H9 (cell line): ENCODE results near the gene NPHP4. TPM values are rescaled to one million over a fixed set of nuclear protein-coding genes. Genes with fewer than 3 reads are reported as not detected.

Source experiments
- DNase-seq: peaks from one replicate; pipeline ENCODE4 v3.0.0-alpha.2; 2017
- H2AFZ ChIP-seq: one replicate; pipeline ENCODE4 v1.6.1; 2013; ENCODE audit warnings: mild to moderate bottlenecking, low read length, control low read depth, moderate library complexity
- H2AK5ac ChIP-seq: 2 replicates; pipeline ENCODE4 v1.6.1; 2013; ENCODE audit warnings: low read length, control low read depth, mixed read lengths; ENCODE audit not compliant: insufficient read length
- H2BK120ac ChIP-seq: one replicate; pipeline ENCODE4 v1.6.1; 2013; ENCODE audit warnings: low read depth, mild to moderate bottlenecking, low read length, control low read depth, inconsistent platforms; ENCODE audit not compliant: poor library complexity, severe bottlenecking
- H2BK12ac ChIP-seq: 2 replicates; pipeline ENCODE4 v1.6.1; 2013; ENCODE audit warnings: low read length, control low read depth, mixed read lengths, low read depth; ENCODE audit not compliant: insufficient read length
- H2BK15ac ChIP-seq: 2 replicates; pipeline ENCODE4 v1.6.1; 2013; ENCODE audit warnings: low read depth, low read length, control low read depth
- H2BK20ac ChIP-seq: one replicate; pipeline ENCODE4 v1.6.1; 2013; ENCODE audit warnings: low read depth, mild to moderate bottlenecking, low read length, control low read depth, inconsistent platforms; ENCODE audit not compliant: poor library complexity, severe bottlenecking
- H2BK5ac ChIP-seq: 2 replicates; pipeline ENCODE4 v1.6.1; 2013; ENCODE audit warnings: low read length, control low read depth, mixed read lengths; ENCODE audit not compliant: insufficient read length
- H3K14ac ChIP-seq: 2 replicates; pipeline ENCODE4 v1.6.1; 2013; ENCODE audit warnings: low read length, control low read depth; ENCODE audit not compliant: insufficient read depth
- H3K18ac ChIP-seq: 2 replicates; pipeline ENCODE4 v1.6.1; 2013; ENCODE audit warnings: low read depth, mild to moderate bottlenecking, mixed read lengths, low read length, control low read depth; ENCODE audit not compliant: insufficient read length
- H3K23ac ChIP-seq: 2 replicates; pipeline ENCODE4 v1.6.1; 2013; ENCODE audit warnings: low read length, control low read depth, mixed read lengths, low read depth; ENCODE audit not compliant: insufficient read length
- H3K23me2 ChIP-seq: 2 replicates; pipeline ENCODE4 v1.6.1; 2013; ENCODE audit warnings: low read depth, mild to moderate bottlenecking, mixed read lengths, low read length, control low read depth; ENCODE audit not compliant: insufficient read length, poor library complexity, severe bottlenecking
- H3K27ac ChIP-seq: 2 replicates; pipeline ENCODE4 v1.5.1; 2013; ENCODE audit warnings: low read length, control low read depth, mixed read lengths, low read depth; ENCODE audit not compliant: insufficient read length
- H3K27me3 ChIP-seq: 2 replicates; pipeline ENCODE4 v1.6.1; 2013; ENCODE audit warnings: low read length, control low read depth, inconsistent platforms; ENCODE audit not compliant: insufficient read depth
- H3K4ac ChIP-seq: 2 replicates; pipeline ENCODE4 v1.6.1; 2013; ENCODE audit warnings: low read depth, mild to moderate bottlenecking, control low read depth, inconsistent platforms, low read length, moderate library complexity
- H3K4me1 ChIP-seq: 2 replicates; pipeline ENCODE4 v1.6.1; 2013; ENCODE audit warnings: low read length, control low read depth, inconsistent platforms; ENCODE audit not compliant: insufficient read depth
- H3K4me2 ChIP-seq: 2 replicates; pipeline ENCODE4 v1.6.1; 2013; ENCODE audit warnings: low read length, control low read depth, mixed read lengths; ENCODE audit not compliant: insufficient read length, insufficient read depth
- H3K56ac ChIP-seq: 2 replicates; pipeline ENCODE4 v1.6.1; 2013; ENCODE audit warnings: low read depth, mild to moderate bottlenecking, mixed read lengths, low read length, control low read depth; ENCODE audit not compliant: insufficient read length
- H3K79me1 ChIP-seq: 2 replicates; pipeline ENCODE4 v1.6.1; 2013; ENCODE audit warnings: low read depth, mild to moderate bottlenecking, moderate library complexity, low read length, control low read depth, inconsistent platforms; ENCODE audit not compliant: insufficient read depth, poor library complexity, severe bottlenecking
- H3K79me2 ChIP-seq: 2 replicates; pipeline ENCODE4 v1.6.1; 2013; ENCODE audit warnings: low read length, control low read depth, inconsistent platforms; ENCODE audit not compliant: insufficient read depth
- H3K9ac ChIP-seq: 2 replicates; pipeline ENCODE4 v1.6.1; 2013; ENCODE audit warnings: low read length, control low read depth, mixed read lengths; ENCODE audit not compliant: insufficient read length; ENCODE audit errors: extremely low read depth
- H3K9me3 ChIP-seq: one replicate; pipeline ENCODE4 v1.6.1; 2013; ENCODE audit warnings: low read depth, low read length, inconsistent platforms; ENCODE audit not compliant: control insufficient read depth
- H3T11ph ChIP-seq: one replicate; pipeline ENCODE4 v1.6.1; 2013; ENCODE audit warnings: mild to moderate bottlenecking, low read length, control low read depth, inconsistent platforms
- H4K20me1 ChIP-seq: one replicate; pipeline ENCODE4 v1.6.1; 2013; ENCODE audit not compliant: control insufficient read depth, insufficient read length, insufficient read depth
- H4K5ac ChIP-seq: 2 replicates; pipeline ENCODE4 v1.6.1; 2013; ENCODE audit warnings: low read depth, mild to moderate bottlenecking, mixed read lengths, low read length, control low read depth; ENCODE audit not compliant: insufficient read length
- H4K8ac ChIP-seq: replicated peaks from 2 replicates; pipeline ENCODE4 v1.6.1; 2013; ENCODE audit warnings: low read length, control low read depth, mixed read lengths, low read depth; ENCODE audit not compliant: insufficient read length
- H4K91ac ChIP-seq: 2 replicates; pipeline ENCODE4 v1.6.1; 2013; ENCODE audit warnings: low read depth, mild to moderate bottlenecking, moderate library complexity, mixed read lengths, low read length, control low read depth; ENCODE audit not compliant: insufficient read length
- H3K27ac Mint-ChIP-seq, 3 experiments: 2 replicates in 2 of 3; 3 replicates in 1 of 3; pipeline ENCODE4 v1.8.0; 2020 to 2021; ENCODE audit warnings: mixed read lengths in 3 of 3, mild to moderate bottlenecking in 1 of 3, moderate library complexity in 1 of 3
- H3K27me3 Mint-ChIP-seq: 2 replicates; pipeline ENCODE4 v1.8.0; 2021; ENCODE audit warnings: low read depth, mild to moderate bottlenecking, moderate library complexity, mixed read lengths
- H3K36me3 Mint-ChIP-seq, 3 experiments: 2 replicates in 2 of 3; 3 replicates in 1 of 3; pipeline ENCODE4 v1.8.0; 2020 to 2021; ENCODE audit warnings: low read depth in 3 of 3, mixed read lengths in 3 of 3; ENCODE audit not compliant: insufficient read depth in 1 of 3
- H3K4me1 Mint-ChIP-seq, 2 experiments: 2 replicates each; pipeline ENCODE4 v1.8.0; 2020; ENCODE audit warnings: mixed read lengths in 2 of 2
- H3K4me3 Mint-ChIP-seq, 2 experiments: 2 replicates in 1 of 2; 3 replicates in 1 of 2; pipeline ENCODE4 v1.8.0; 2020 to 2021; ENCODE audit warnings: mild to moderate bottlenecking in 2 of 2, mixed read lengths in 2 of 2, moderate library complexity in 1 of 2
- H3K9me3 Mint-ChIP-seq, 2 experiments: 2 replicates in 1 of 2; 3 replicates in 1 of 2; pipeline ENCODE4 v1.8.0; 2020; ENCODE audit warnings: mild to moderate bottlenecking in 2 of 2, mixed read lengths in 2 of 2, moderate library complexity in 1 of 2
- CTCF ChIP-seq: fragments of 200-600 bp; sonication (generic); conservative IDR thresholded peaks from 3 replicates; pipeline ENCODE4 v1.8.0; 2021; ENCODE audit warnings: antibody characterized with exemption, mild to moderate bottlenecking
- WGBS: extraction: QIAGEN DNeasy Blood & Tissue Kit; methylation state at CpG from one replicate; pipeline ENCODE4 v1.1.7; 2013; ENCODE audit warnings: missing lambda C conversion rate, low lambda C conversion rate, mixed read lengths; ENCODE audit not compliant: insufficient read length; ENCODE audit errors: extremely low coverage; 5-methylcytosine and 5-hydroxymethylcytosine counted together
- total RNA-seq: library from RNA; stranded (reverse); gene quantifications from 2 replicates; pipeline ENCODE4 v1.2.1, GENCODE V29; 2021

The NPHP4 gene
- total RNA-seq, 1 experiment from 2014 or later = 17.6 TPM

- no peak overlapping the region for H3K18ac ChIP-seq
- Mint-ChIP-seq H3K9me3 (no peaks in the 10 kb centered on the region; a peak in 1 of 5 replicates), H3K27me3 (peaks cover 44% of the 10 kb centered on the region), H3K27ac (peak overlapping the region in 2 of 3 experiments; percentile 26 to 97; a peak in 2 of 7 replicates), H3K4me3 (no peak overlapping the region; a peak in 1 of 5 replicates), H3K4me1 (peaks cover 19 to 20% of the 10 kb centered on the region in 2 experiments), H3K36me3 (no peaks in the 10 kb centered on the region; a peak in 1 of 7 replicates)
- H3K79me2 ChIP-seq = no peaks in the 10 kb centered on the region
- no peaks in the 10 kb centered on the region for H3K9me3 ChIP-seq
- no peak overlapping the region for H3K9ac ChIP-seq
- no peak overlapping the region for H2BK120ac ChIP-seq
- H3K27me3 ChIP-seq = no peaks in the 10 kb centered on the region
- no peaks in the 10 kb centered on the region for H3K79me1 ChIP-seq
- no peak for TF ChIP-seq CTCF
- H3K56ac ChIP-seq = no peak overlapping the region
- H4K8ac ChIP-seq = no peak overlapping the region
- no peak overlapping the region for H2BK20ac ChIP-seq
- peaks cover 3% of the 10 kb centered on the region for H4K20me1 ChIP-seq
- no peak overlapping the region for H3K14ac ChIP-seq
- H4K5ac ChIP-seq = no peak overlapping the region
- H2AK5ac ChIP-seq = no peak overlapping the region
- H2AFZ ChIP-seq = no peak overlapping the region
- H3T11ph ChIP-seq = no peak overlapping the region
- H3K4me1 ChIP-seq = peaks cover 5% of the 10 kb centered on the region; the same call in 1 of the 2 replicates
- no peak overlapping the region for H3K27ac ChIP-seq
- no CpG with 5 or more reads among the region's 15 CpGs for WGBS
- no peak overlapping the region for H2BK12ac ChIP-seq
- no peak overlapping the region for H3K4me2 ChIP-seq
- peaks cover 4% of the 10 kb centered on the region for H3K23me2 ChIP-seq
- H2BK5ac ChIP-seq = no peak overlapping the region
- H2BK15ac ChIP-seq = no peak overlapping the region
- no peak for DNase-seq
- H3K4ac ChIP-seq = no peak overlapping the region
- H4K91ac ChIP-seq = no peak overlapping the region
- H3K23ac ChIP-seq = no peak overlapping the region
Measured at GRCh38 chr1:6035303-6035702, 43.1 kb upstream of the NPHP4 start.
